PFSK-1 (cell line): Measurements from ENCODE around the gene IKBKE.

Source experiments
- POLR2AphosphoS5 ChIP-seq: IDR thresholded peaks from 2 replicates; pipeline ENCODE4 v1.6.1; 2012; ENCODE audit warnings: low read depth, mild to moderate bottlenecking, control low read depth, low read length, moderate library complexity
- SIN3A ChIP-seq: IDR thresholded peaks from 2 replicates; pipeline ENCODE4 v1.6.1; 2012; ENCODE audit warnings: mild to moderate bottlenecking, low read length, moderate library complexity, borderline replicate concordance; ENCODE audit not compliant: insufficient read depth
- TAF1 ChIP-seq: IDR thresholded peaks from 2 replicates; pipeline ENCODE4 v1.6.1; 2012; ENCODE audit warnings: low read length, control low read depth, borderline replicate concordance; ENCODE audit not compliant: insufficient read depth
- TF ChIP-seq, protein P1 (sequence below), 2 experiments: IDR thresholded peaks; 2 replicates each; pipeline versions ENCODE4 v1.6.1 to v1.8.0; 2011 to 2012; ENCODE audit warnings: low read depth in 2 of 2, low read length in 2 of 2, control low read depth in 1 of 2, inconsistent platforms in 1 of 2, mild to moderate bottlenecking in 1 of 2, moderate library complexity in 1 of 2; ENCODE audit not compliant: insufficient read depth in 1 of 2

GRCh38 chr1:206455666-206456344, 14.5 kb upstream of the IKBKE start:
- TF ChIP-seq, protein P1, sequence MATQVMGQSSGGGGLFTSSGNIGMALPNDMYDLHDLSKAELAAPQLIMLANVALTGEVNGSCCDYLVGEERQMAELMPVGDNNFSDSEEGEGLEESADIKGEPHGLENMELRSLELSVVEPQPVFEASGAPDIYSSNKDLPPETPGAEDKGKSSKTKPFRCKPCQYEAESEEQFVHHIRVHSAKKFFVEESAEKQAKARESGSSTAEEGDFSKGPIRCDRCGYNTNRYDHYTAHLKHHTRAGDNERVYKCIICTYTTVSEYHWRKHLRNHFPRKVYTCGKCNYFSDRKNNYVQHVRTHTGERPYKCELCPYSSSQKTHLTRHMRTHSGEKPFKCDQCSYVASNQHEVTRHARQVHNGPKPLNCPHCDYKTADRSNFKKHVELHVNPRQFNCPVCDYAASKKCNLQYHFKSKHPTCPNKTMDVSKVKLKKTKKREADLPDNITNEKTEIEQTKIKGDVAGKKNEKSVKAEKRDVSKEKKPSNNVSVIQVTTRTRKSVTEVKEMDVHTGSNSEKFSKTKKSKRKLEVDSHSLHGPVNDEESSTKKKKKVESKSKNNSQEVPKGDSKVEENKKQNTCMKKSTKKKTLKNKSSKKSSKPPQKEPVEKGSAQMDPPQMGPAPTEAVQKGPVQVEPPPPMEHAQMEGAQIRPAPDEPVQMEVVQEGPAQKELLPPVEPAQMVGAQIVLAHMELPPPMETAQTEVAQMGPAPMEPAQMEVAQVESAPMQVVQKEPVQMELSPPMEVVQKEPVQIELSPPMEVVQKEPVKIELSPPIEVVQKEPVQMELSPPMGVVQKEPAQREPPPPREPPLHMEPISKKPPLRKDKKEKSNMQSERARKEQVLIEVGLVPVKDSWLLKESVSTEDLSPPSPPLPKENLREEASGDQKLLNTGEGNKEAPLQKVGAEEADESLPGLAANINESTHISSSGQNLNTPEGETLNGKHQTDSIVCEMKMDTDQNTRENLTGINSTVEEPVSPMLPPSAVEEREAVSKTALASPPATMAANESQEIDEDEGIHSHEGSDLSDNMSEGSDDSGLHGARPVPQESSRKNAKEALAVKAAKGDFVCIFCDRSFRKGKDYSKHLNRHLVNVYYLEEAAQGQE (IDR thresholded peaks at IDR 0.05; ENCODE audit: insufficient read depth in 1 of 2, low read depth in 2 of 2, low read length in 2 of 2), result no peak
- TF ChIP-seq POLR2AphosphoS5, result no peak
- TF ChIP-seq TAF1, result no peak
- no peak for TF ChIP-seq SIN3A
